ENCODE data around the gene MGAT2.

GRCh38 chr14:49622022-49622607, 1.5 kb downstream of the MGAT2 start:
- TF ChIP-seq, protein P1, sequence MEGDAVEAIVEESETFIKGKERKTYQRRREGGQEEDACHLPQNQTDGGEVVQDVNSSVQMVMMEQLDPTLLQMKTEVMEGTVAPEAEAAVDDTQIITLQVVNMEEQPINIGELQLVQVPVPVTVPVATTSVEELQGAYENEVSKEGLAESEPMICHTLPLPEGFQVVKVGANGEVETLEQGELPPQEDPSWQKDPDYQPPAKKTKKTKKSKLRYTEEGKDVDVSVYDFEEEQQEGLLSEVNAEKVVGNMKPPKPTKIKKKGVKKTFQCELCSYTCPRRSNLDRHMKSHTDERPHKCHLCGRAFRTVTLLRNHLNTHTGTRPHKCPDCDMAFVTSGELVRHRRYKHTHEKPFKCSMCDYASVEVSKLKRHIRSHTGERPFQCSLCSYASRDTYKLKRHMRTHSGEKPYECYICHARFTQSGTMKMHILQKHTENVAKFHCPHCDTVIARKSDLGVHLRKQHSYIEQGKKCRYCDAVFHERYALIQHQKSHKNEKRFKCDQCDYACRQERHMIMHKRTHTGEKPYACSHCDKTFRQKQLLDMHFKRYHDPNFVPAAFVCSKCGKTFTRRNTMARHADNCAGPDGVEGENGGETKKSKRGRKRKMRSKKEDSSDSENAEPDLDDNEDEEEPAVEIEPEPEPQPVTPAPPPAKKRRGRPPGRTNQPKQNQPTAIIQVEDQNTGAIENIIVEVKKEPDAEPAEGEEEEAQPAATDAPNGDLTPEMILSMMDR (IDR thresholded peaks at IDR 0.05; ENCODE audit: extremely low read depth in 1 of 2, insufficient read depth in 1 of 2, low read depth in 1 of 2, low read length in 2 of 2) = no peak
- TF ChIP-seq POLR2A (IDR thresholded peaks at IDR 0.05; ENCODE audit: low read depth, low read length) (no peak), MAX (IDR thresholded peaks at IDR 0.05; ENCODE audit: insufficient read depth, insufficient read length) (no peak), MYC (IDR thresholded peaks at IDR 0.05; ENCODE audit: low read depth, low read length) (no peak), FOS (IDR thresholded peaks at IDR 0.05; ENCODE audit: borderline replicate concordance, insufficient read depth, low read length) (no peak), EZH2 (IDR thresholded peaks at IDR 0.05; ENCODE audit: borderline replicate concordance, low read depth, low read length, severe bottlenecking) (no peak), POLR2AphosphoS5 (IDR thresholded peaks at IDR 0.05; ENCODE audit: insufficient read depth, low read depth, low read length) (no peak), JUN (IDR thresholded peaks at IDR 0.05; ENCODE audit: borderline replicate concordance, insufficient read depth, insufficient read length, low read depth) (no peak)
